NCI-H1092 (cell line): ENCODE measurements around the gene RNF183.
"Not testable (repeated sequence)": the region's sequence is repeated elsewhere in the genome, so short reads cannot be mapped to it uniquely, and the experiment has no call there.

Source experiments
- DNase-seq: peaks from one replicate; lab custom pipeline; 2025; lab: John Stamatoyannopoulos, UW

The RNF183 gene

GRCh38 chr9:113274474-113275156, 28.6 kb downstream of the RNF183 start:
- peak; percentile 39 for DNase-seq

GRCh38 chr9:113269871-113270270, 33.3 kb downstream of the RNF183 start:
- DNase-seq: no peak

GRCh38 chr9:113269355-113269754, 33.8 kb downstream of the RNF183 start:
- no peak for DNase-seq

GRCh38 chr9:113267911-113268566, 35.1 kb downstream of the RNF183 start:
- DNase-seq: no peak

GRCh38 chr9:113266174-113266573, 37.0 kb downstream of the RNF183 start:
- DNase-seq: no peak

- DNase-seq: no peak
Measured at GRCh38 chr9:113261917-113262671, 41.1 kb downstream of the RNF183 start.

- DNase-seq: no peak
Measured at GRCh38 chr9:113258282-113258681, 44.9 kb downstream of the RNF183 start.

- DNase-seq: no peak
Measured at GRCh38 chr9:113257863-113258262, 45.3 kb downstream of the RNF183 start.

- DNase-seq: no peak
Measured at GRCh38 chr9:113255438-113255837, 47.7 kb downstream of the RNF183 start.

GRCh38 chr9:113254991-113255390, 48.2 kb downstream of the RNF183 start:
- DNase-seq: no peak

GRCh38 chr9:113250807-113251206, 52.4 kb downstream of the RNF183 start:
- DNase-seq: no peak

GRCh38 chr9:113249661-113250060, 53.5 kb downstream of the RNF183 start:
- not testable (repeated sequence) for DNase-seq

GRCh38 chr9:113247640-113248039, 55.5 kb downstream of the RNF183 start:
- DNase-seq: no peak
